GM18505 (cell line): Measurements from ENCODE around the gene APOBEC4.

Source experiments
- ATAC-seq: cut with Tn5 transposase; IDR thresholded peaks from one replicate; pipeline ENCODE4 v1.9.1; 2021; ENCODE audit not compliant: unreplicated experiment
- POLR2A ChIP-seq: IDR thresholded peaks from 4 replicates; pipeline ENCODE4 v1.6.1; 2011; ENCODE audit warnings: borderline replicate concordance; ENCODE audit not compliant: insufficient read depth, insufficient read length; ENCODE audit errors: extremely low read depth

The APOBEC4 gene, protein sequence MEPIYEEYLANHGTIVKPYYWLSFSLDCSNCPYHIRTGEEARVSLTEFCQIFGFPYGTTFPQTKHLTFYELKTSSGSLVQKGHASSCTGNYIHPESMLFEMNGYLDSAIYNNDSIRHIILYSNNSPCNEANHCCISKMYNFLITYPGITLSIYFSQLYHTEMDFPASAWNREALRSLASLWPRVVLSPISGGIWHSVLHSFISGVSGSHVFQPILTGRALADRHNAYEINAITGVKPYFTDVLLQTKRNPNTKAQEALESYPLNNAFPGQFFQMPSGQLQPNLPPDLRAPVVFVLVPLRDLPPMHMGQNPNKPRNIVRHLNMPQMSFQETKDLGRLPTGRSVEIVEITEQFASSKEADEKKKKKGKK

DNA sequence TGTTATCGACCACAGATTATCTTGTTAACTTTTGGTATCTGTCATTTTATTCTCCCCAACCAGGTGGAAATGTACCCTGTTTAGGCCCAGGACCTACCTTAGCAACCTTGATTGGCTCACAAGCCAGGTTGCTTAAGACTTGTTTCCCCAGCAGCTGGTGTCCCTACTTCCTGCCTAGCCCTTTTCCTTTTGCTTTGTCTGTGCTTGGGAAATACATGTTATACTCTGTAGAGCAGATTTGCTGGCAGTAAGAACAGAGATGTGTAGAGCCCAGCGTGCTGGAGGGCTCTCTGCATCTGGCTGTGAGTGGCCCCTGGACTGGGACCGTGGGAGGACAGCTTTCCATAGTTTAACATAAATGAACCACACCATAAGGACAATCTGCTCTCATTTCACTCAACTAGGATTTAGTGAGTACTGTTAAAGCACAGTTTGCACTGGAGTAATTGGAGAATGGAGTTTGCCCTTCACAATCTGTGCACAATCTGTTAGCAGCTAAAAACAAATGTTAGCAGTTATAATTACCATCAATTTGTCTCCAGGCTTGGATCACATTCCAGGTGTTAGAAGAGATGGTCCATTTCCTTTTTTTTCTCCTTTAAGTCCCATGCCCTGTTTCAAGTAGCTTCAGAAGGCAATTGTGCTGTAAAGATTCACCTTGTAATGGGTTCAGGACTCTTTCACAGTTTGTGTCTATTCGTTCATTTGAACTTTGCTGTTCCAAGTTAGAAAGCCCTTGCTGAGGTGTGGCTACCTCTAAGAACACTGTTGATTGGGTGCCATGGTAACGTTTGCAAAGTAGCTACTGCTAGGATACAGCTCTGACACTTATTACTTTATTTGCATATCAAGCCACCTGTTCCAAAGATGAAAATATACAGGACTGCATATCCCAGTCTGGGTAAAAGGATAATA lies at the start of gene APOBEC4:
Gene APOBEC4 (minus strand): TSS at position 770 of the 915 bp plus-strand sequence. CDS start 4,535 bp downstream, outside the sequence.
- TF ChIP-seq POLR2A: no peak
- no peak for ATAC-seq

DNA sequence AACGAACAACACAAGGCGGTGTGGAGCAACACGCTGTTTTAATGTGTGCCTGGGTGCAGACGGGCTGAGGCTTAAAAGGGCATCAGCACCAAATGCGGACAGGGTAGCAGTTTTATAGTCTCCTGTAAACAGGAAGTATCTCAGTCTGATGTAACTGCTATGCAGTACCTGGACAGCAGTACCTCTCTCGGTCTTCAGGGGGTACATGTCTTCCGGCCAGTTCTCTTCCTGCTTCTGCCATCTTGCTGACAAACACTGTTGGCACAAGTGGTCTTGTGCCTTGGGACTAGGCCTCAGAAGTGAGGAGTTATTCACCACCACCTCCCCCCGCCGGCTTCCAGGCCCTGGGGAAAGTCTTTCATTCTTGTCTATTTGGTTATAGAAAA lies 49.7 kb upstream of the APOBEC4 start:
- TF ChIP-seq POLR2A: no peak
- ATAC-seq: no peak

DNA sequence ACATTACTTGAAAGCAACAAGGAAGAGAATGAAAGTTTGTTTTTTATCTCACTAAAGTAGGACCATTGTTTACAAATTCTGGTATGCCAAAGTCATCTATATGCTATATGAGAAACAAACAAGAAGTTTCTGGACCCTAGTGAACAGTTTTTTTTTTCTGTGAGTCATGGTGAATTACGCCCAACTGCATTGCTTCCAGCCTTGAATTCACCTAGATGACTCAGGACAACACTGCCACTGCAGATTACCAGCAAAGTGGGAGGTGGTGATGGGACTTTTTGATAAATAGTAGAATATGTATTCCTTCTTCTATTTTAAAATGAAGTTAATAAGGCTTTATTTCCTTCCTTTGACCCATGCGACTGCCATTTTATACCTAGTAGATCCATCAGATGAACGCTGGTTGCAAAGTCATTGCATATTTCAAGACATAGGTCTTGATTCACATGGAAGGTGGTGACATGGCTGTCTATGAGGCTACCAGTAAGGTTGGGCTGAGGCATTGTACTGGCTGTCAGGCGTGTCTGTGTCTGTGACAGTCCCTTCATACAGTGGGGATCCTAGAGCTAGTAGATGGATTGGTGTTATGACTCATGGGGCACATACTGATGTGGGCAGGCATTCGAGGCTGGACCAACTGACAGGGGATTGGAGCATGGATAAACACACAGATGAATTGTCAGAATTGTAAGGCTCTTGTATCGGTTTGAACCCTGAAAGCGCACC lies 49.1 kb upstream of the APOBEC4 start:
- no peak for TF ChIP-seq POLR2A
- no peak for ATAC-seq

DNA sequence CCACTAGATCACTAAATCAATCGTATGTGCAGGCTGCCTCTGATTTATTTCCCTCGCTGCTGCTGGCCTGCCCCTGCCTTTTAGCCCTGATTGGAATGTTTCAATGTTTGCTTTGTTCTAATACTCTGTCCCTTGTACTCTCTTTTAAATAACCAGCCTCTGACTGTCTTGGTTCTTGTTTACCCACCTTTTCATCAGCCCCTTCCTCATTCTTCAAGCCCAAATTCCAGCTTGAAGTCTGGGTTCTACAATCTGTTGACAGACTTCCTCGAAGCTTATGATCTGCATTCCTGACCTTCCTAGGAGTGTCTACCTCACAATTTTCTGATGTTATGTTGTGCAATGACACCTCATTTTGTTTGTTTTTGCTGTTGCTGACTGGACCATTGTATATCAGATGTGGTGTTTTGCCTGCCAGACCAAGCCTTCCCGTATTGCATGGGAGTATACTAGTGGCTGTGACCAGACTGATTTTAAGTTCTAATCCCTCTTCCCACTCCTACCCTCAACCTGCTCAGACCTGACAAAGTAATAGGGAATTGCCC lies 46.6 kb upstream of the APOBEC4 start:
- ATAC-seq: no peak
- TF ChIP-seq POLR2A: no peak

DNA sequence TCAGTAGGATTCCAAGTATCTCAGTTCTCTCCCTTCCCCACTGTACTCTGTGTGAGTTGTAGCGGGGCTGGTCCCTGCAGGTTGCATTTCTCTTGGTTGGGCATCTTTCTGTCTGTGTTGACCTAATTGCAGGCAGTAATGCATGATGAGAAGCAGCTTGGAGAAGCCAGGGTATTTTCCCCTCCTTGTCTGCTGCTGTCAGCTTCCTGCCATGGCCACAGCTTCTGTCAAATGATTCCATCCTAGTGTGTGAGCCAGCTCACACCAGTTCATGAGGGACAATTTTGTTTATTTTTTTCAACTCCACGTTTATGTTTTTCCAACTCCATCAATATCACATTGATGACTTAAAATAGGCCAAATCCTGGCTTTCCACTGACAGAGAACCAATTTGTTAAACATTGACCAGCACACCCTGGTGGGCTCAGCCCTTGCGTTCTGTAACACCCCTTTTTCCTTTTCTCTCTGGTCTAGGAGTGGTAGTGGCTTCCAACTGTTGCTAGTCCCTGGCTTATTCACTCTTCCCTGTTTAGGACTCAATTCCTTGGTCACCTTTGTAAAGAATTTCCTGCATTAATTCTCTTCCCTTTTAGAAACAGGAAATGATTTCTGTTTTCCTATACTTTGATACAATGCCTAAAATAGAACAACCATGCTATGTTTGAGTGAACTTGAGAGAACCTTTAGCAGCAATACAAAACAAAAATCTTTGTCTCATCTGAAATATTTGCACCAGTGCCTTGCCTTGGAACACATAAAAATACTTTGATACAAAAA lies 44.9 kb upstream of the APOBEC4 start:
- no peak for TF ChIP-seq POLR2A
- ATAC-seq: no peak

DNA sequence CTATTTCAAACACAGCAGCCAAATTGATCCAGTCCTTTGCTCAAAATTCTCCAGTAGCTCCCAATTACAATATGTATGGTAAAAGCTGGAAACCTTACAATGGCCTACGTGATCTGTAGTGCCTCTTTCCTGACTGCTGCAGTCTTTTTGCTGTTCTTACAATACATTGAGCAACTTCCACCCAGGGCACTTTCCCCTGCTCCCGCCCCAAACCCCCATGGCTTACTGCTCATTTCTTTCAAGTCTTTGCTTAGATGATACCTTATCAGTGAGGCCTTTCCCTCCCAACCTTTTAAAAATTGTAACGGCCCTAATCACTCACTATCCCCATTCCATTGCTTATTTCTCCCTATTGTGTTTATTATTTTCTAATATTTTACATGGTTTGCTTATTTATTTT lies 43.9 kb upstream of the APOBEC4 start:
- TF ChIP-seq POLR2A: no peak
- ATAC-seq: no peak

DNA sequence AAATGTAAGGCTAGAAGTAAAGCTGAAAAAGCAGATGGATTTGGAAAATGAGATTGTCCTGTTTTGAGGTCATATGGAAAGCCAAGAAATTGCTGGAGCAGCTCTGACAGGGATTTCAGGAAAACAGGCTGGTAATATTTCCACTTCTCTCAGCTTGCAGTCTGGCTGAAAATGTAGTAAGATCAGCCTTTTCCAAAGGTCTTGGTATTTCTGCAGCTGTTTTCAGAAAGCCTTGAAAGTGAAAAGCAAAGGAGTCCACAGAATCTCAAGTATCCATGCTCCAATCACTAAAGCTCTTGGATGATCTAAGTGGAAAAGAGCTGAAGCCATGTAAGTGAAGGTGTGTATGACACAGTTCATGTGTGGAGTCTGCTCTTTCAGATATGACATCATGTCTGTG lies 41.6 kb upstream of the APOBEC4 start:
- TF ChIP-seq POLR2A: no peak
- ATAC-seq: no peak

DNA sequence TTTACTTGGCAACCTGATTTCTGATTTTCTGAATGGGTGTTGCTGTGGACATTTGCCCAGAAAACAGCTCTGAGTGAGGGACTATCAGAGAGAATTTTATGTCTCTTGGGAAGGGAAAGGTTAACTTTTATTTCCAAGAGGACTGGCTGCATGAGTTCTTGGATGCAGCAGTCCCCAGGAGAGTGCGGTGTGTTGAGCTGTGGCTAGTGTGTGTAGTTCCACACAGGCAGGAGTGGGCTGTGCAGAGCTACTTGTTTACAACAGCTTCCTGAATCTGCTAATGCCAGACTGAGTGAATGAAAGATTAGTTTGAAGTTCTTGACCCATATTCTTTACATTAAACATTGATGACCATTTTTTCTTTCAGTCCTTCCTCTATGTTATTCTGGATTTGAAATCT lies 41.0 kb upstream of the APOBEC4 start:
- no peak for ATAC-seq
- no peak for TF ChIP-seq POLR2A

DNA sequence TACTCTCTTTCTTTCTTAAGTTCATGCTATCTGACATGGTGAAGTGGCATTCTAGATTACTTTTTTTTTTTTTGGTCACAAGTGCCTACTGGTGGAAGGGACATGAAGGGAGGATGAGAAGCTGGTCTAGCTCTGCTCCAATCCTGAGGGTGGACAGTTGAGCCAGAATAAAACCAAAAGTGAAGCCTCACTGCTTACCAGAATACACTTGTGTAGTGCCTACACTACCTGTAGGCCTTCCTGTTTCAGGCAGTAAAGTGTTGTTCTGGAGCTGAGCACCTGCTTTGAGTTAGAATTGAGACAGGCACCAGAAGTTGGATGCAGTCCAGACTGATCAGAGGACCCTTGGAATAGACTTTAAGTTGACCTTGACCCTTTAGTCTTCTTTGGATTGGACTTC lies 40.4 kb upstream of the APOBEC4 start:
- TF ChIP-seq POLR2A: no peak
- ATAC-seq: no peak

DNA sequence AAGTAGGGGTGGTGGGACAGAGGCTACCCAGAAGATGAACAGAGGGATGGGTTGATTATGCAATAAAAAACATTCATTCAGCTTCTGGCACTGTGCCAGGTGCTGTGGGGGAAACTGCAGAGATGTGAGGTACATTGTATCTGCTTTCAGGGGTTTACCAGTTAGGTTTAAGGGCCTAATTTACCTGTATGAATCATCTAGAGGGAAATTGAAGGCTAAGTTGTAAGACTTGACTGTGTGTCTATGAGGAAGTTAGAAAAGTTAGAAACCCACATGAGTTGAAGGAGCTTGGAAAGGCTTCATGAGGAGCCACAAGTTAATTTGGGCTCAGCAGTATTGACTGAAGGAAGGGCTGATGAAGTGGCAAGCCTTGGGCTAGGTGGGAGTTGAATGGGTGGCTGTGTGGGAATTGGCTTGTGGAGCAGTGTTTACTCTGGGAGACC lies 36.7 kb upstream of the APOBEC4 start:
- peak; percentile 72 for ATAC-seq
- TF ChIP-seq POLR2A: no peak

DNA sequence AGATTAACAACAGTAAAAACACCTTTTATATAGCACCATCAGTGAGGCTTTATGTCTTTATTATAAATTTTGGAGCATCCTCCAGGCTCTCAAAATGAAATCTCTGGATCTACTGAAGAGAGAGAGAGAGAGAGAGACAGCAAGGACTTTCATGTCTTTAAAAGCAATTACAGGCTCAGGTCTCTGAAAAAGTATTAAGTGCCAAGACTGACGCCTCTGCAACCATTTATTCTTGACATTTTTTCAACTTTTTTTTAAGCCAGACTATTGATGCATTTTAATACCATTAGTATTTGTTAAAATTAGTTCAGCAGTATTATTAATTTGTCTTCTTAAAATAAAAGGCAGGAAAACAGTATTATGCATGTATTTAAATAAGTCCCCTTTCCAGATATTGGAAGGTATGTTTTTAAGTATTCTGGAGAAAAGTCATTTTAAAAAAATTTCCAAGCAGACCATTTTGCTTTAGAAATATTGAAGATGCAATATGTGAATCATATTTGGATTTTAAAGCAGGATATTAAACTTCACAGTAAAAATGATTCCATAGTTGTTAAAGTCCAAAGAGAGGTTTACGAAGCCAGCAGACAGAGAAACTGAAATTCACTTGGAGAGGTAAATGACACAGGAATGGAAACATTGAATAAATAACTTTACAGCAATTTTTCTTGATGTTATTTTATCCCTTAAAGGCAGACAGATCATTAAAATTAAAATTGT lies 35.4 kb upstream of the APOBEC4 start:
- no peak for TF ChIP-seq POLR2A
- no peak for ATAC-seq
